ENCODE measurements around the gene NT5C3B.
"Not testable (repeated sequence)": the region's sequence is repeated elsewhere in the genome, so short reads cannot be mapped to it uniquely, and the experiment has no call there.

The NT5C3B gene

DNA sequence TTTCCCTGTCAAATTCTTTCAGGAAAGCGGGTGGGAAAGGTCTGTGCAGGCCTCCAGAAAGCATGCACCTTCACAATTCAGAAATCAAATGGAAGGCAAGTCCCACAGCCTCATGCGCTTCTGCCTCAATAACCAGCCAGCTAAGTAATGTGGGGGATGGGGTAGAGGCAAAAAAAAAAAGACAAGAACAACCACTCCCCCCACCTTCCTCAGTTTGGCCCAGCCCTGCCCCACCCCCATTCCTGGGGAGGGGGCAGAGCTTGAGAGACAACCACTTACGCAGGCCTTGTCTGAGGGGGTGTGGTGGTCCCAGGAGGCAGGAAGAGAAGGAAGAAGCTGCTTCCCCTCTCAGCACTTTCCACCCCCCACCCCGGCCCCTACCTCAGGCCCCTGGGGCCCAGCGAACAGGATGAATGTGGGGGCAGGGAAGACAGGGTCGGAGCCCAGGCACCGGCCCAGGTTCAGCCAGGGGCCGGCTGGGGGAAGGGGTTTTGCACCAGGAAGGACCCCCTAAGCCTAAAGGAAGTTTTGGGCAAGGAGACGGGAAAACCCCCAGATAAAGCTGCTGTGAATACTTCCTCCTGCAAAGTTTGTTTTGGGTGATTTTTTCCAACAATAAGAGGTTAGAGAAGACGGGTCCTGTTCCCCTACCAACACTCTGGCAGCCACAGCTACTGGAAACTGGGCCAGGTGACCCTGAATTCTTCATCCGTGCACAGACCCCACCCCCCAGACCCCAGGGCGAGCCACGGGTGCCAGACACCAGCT lies 50.8 kb downstream of the NT5C3B start:
- no peaks in the 10 kb centered on the region for H3K36me3 ChIP-seq (ENCODE audit: control insufficient read depth, insufficient read depth, low read length)
- H3K4me3 ChIP-seq (ENCODE audit: insufficient read depth, low read depth, low read length, poor library complexity, severe bottlenecking): peak overlapping the region; percentile 44
- H3K27me3 ChIP-seq (replicated peaks; ENCODE audit: control insufficient read depth, insufficient read depth, low read length, poor library complexity, severe bottlenecking): peaks cover 13% of the 10 kb centered on the region
- H3K4me1 ChIP-seq (ENCODE audit: control insufficient read depth, insufficient read depth, low read length, poor library complexity, severe bottlenecking): peaks cover 18% of the 10 kb centered on the region
- no peak overlapping the region for H3K27ac ChIP-seq (ENCODE audit: insufficient read depth, low read length, poor library complexity, severe bottlenecking)
- no peaks in the 10 kb centered on the region for H3K9me3 ChIP-seq (ENCODE audit: control insufficient read depth, low read length)
- DNase-seq: no peak

DNA sequence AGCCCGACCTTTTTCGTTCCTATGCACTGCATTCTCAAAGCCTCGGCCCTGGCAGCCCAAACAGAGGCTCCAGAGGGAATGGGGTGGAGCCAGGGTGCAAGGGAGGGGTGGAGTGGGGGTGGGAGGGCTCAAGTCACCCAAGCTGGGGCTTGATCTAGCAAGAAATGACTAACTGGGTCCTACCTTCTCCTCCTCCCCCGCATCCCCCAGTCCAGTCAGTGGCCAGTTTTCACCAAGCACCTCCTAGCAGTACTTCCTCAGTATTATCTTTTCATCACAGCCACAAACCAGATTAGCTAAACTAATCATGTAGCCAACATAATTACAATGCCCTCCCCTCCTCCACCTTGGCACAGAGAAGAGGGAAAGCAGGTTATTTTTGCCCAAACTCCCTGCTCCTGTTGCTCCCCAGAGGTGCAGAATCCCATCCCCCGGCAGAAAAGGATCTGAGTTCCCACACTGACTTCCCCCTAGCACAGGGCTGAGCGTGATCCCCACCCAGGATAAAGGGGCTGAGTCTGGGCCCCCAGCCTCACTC lies 51.8 kb downstream of the NT5C3B start:
- DNase-seq: no peak
- H3K9me3 ChIP-seq (ENCODE audit: control insufficient read depth, low read length): no peaks in the 10 kb centered on the region
- H3K27me3 ChIP-seq (replicated peaks; ENCODE audit: control insufficient read depth, insufficient read depth, low read length, poor library complexity, severe bottlenecking): peaks cover 13% of the 10 kb centered on the region
- no peak overlapping the region for H3K27ac ChIP-seq (ENCODE audit: insufficient read depth, low read length, poor library complexity, severe bottlenecking)
- H3K36me3 ChIP-seq (ENCODE audit: control insufficient read depth, insufficient read depth, low read length): no peaks in the 10 kb centered on the region
- no peak overlapping the region for H3K4me3 ChIP-seq (ENCODE audit: insufficient read depth, low read depth, low read length, poor library complexity, severe bottlenecking)
- H3K4me1 ChIP-seq (ENCODE audit: control insufficient read depth, insufficient read depth, low read length, poor library complexity, severe bottlenecking): peaks cover 18% of the 10 kb centered on the region

DNA sequence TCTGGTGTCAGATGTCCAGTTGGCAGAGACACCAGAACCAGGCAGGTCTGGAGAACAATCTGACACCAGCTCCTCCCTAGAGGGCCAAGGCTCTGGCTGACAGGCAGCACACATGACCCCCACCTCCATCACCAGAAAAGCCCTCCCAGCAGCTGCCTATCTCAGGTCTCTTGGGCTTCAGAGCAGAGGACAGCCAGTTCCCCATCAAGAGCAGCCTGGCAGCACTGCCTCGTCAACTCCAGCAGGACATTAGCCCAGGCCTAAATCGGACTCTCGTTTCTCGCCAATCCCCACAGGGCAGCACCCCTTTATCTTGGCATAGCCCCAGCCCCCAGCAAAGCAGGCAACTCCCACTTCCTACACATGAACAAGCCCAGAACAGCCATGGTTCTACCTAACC lies 53.9 kb downstream of the NT5C3B start:
- no peak overlapping the region for H3K27ac ChIP-seq (ENCODE audit: insufficient read depth, low read length, poor library complexity, severe bottlenecking)
- H3K4me3 ChIP-seq (ENCODE audit: insufficient read depth, low read depth, low read length, poor library complexity, severe bottlenecking): no peak overlapping the region
- peaks cover 18% of the 10 kb centered on the region for H3K4me1 ChIP-seq (ENCODE audit: control insufficient read depth, insufficient read depth, low read length, poor library complexity, severe bottlenecking)
- H3K9me3 ChIP-seq (ENCODE audit: control insufficient read depth, low read length): no peaks in the 10 kb centered on the region
- DNase-seq: no peak
- no peaks in the 10 kb centered on the region for H3K36me3 ChIP-seq (ENCODE audit: control insufficient read depth, insufficient read depth, low read length)
- peaks cover 13% of the 10 kb centered on the region for H3K27me3 ChIP-seq (replicated peaks; ENCODE audit: control insufficient read depth, insufficient read depth, low read length, poor library complexity, severe bottlenecking)

DNA sequence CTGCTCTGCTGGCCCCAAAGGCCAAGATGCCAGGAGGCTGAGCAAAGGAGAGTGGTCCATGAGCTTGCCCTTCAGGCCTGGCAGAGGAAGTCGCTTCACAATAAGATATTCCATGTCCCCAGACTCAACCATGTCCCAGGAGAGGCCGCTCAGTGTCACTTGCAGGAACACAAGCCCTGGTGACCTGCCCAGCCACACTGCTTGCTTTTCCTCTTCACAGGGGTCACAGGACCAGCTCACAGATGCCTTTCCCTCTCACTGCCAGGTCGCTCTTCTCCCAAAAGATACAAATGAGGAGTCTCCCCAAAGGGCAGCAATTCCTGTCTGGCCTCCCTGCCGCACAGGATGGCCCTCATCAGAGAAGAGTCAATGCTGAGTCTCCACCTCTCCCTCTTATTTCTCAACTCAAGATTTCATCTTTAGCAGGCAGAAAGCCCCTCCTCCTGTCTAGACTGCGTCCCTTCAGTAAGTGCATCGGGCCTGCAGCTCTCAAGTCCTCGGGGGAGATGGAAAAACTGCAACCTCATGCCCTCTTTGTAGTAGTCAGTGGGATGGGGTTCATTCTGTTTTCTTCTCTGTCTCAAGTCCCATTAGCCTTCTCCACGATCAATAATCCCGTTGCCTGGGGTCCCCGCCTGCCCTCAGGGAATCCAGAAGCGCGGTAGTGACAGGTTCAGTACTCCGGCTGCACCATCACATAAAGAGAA lies 54.5 kb downstream of the NT5C3B start:
- Histone ChIP-seq H3K36me3 (ENCODE audit: control insufficient read depth, insufficient read depth, low read length) (no peaks in the 10 kb centered on the region), H3K4me1 (ENCODE audit: control insufficient read depth, insufficient read depth, low read length, poor library complexity, severe bottlenecking) (peaks cover 13% of the 10 kb centered on the region), H3K27ac (ENCODE audit: insufficient read depth, low read length, poor library complexity, severe bottlenecking) (no peak overlapping the region), H3K4me3 (ENCODE audit: insufficient read depth, low read depth, low read length, poor library complexity, severe bottlenecking) (no peak overlapping the region), H3K9me3 (ENCODE audit: control insufficient read depth, low read length) (no peaks in the 10 kb centered on the region), H3K27me3 (replicated peaks; ENCODE audit: control insufficient read depth, insufficient read depth, low read length, poor library complexity, severe bottlenecking) (peaks cover 13% of the 10 kb centered on the region)
- DNase-seq: no peak

- H3K27me3 ChIP-seq (replicated peaks; ENCODE audit: control insufficient read depth, insufficient read depth, low read length, poor library complexity, severe bottlenecking): peaks cover 6% of the 10 kb centered on the region
- no peak overlapping the region for H3K4me3 ChIP-seq (ENCODE audit: insufficient read depth, low read depth, low read length, poor library complexity, severe bottlenecking)
- H3K4me1 ChIP-seq (ENCODE audit: control insufficient read depth, insufficient read depth, low read length, poor library complexity, severe bottlenecking): no peaks in the 10 kb centered on the region
- DNase-seq: no peak
- H3K9me3 ChIP-seq (ENCODE audit: control insufficient read depth, low read length): no peaks in the 10 kb centered on the region
- H3K27ac ChIP-seq (ENCODE audit: insufficient read depth, low read length, poor library complexity, severe bottlenecking): no peak overlapping the region
- no peaks in the 10 kb centered on the region for H3K36me3 ChIP-seq (ENCODE audit: control insufficient read depth, insufficient read depth, low read length)
These were observed 56.1 kb downstream of the NT5C3B start for GRCh38 chr17:41779954-41780353.

- no peaks in the 10 kb centered on the region for H3K27me3 ChIP-seq (replicated peaks; ENCODE audit: control insufficient read depth, insufficient read depth, low read length, poor library complexity, severe bottlenecking)
- H3K4me1 ChIP-seq (ENCODE audit: control insufficient read depth, insufficient read depth, low read length, poor library complexity, severe bottlenecking): no peaks in the 10 kb centered on the region
- H3K27ac ChIP-seq (ENCODE audit: insufficient read depth, low read length, poor library complexity, severe bottlenecking): no peak overlapping the region
- DNase-seq: no peak
- H3K4me3 ChIP-seq (ENCODE audit: insufficient read depth, low read depth, low read length, poor library complexity, severe bottlenecking): no peak overlapping the region
- no peaks in the 10 kb centered on the region for H3K9me3 ChIP-seq (ENCODE audit: control insufficient read depth, low read length)
- no peaks in the 10 kb centered on the region for H3K36me3 ChIP-seq (ENCODE audit: control insufficient read depth, insufficient read depth, low read length)
These were observed 58.4 kb downstream of the NT5C3B start for GRCh38 chr17:41777574-41778188.

GRCh38 chr17:41777157-41777573 lies 58.9 kb downstream of the NT5C3B start:
- Histone ChIP-seq H3K9me3 (ENCODE audit: control insufficient read depth, low read length) (no peaks in the 10 kb centered on the region), H3K4me3 (ENCODE audit: insufficient read depth, low read depth, low read length, poor library complexity, severe bottlenecking) (no peak overlapping the region), H3K36me3 (ENCODE audit: control insufficient read depth, insufficient read depth, low read length) (no peaks in the 10 kb centered on the region), H3K27ac (ENCODE audit: insufficient read depth, low read length, poor library complexity, severe bottlenecking) (no peak overlapping the region), H3K27me3 (replicated peaks; ENCODE audit: control insufficient read depth, insufficient read depth, low read length, poor library complexity, severe bottlenecking) (no peaks in the 10 kb centered on the region), H3K4me1 (ENCODE audit: control insufficient read depth, insufficient read depth, low read length, poor library complexity, severe bottlenecking) (no peaks in the 10 kb centered on the region)
- DNase-seq: no peak

GRCh38 chr17:41776262-41776900 lies 59.7 kb downstream of the NT5C3B start:
- H3K27me3 ChIP-seq (replicated peaks; ENCODE audit: control insufficient read depth, insufficient read depth, low read length, poor library complexity, severe bottlenecking); H3K27ac ChIP-seq (ENCODE audit: insufficient read depth, low read length, poor library complexity, severe bottlenecking); H3K4me3 ChIP-seq (ENCODE audit: insufficient read depth, low read depth, low read length, poor library complexity, severe bottlenecking); H3K4me1 ChIP-seq (ENCODE audit: control insufficient read depth, insufficient read depth, low read length, poor library complexity, severe bottlenecking); H3K9me3 ChIP-seq (ENCODE audit: control insufficient read depth, low read length); DNase-seq; H3K36me3 ChIP-seq (ENCODE audit: control insufficient read depth, insufficient read depth, low read length): not testable (repeated sequence)

GRCh38 chr17:41775394-41776226 lies 60.4 kb downstream of the NT5C3B start:
- H3K27me3 ChIP-seq (replicated peaks; ENCODE audit: control insufficient read depth, insufficient read depth, low read length, poor library complexity, severe bottlenecking): no peaks in the 10 kb centered on the region
- no peak for DNase-seq
- no peaks in the 10 kb centered on the region for H3K4me1 ChIP-seq (ENCODE audit: control insufficient read depth, insufficient read depth, low read length, poor library complexity, severe bottlenecking)

More at GRCh38 chr17:41775394-41776226, 60.4 kb downstream of the NT5C3B start:
- H3K36me3 ChIP-seq (ENCODE audit: control insufficient read depth, insufficient read depth, low read length): no peaks in the 10 kb centered on the region
- H3K4me3 ChIP-seq (ENCODE audit: insufficient read depth, low read depth, low read length, poor library complexity, severe bottlenecking): no peak overlapping the region
- no peak overlapping the region for H3K27ac ChIP-seq (ENCODE audit: insufficient read depth, low read length, poor library complexity, severe bottlenecking)
- no peaks in the 10 kb centered on the region for H3K9me3 ChIP-seq (ENCODE audit: control insufficient read depth, low read length)

Data from effector memory CD4-positive, alpha-beta T cell (primary cell).